HepG2 (cell line): ENCODE results near the gene EHD4. TPM values are rescaled to one million over a fixed set of nuclear protein-coding genes. Genes with fewer than 3 reads are reported as not detected.

Source experiments
- ATAC-seq: fragments of 200-7000 bp; cut with Tn5 transposase; 3 replicates; pipeline ENCODE4 v1.9.1; 2020; ENCODE audit warnings: mild to moderate bottlenecking, moderate library complexity
- BruUV-seq: library from RNA; stranded (reverse); fragments of 400-500 nt; replicated peaks from 2 replicates; lab custom pipeline; 2021; lab: Mats Ljungman, UMichigan
- CTCF ChIA-PET: fragments of 300-600 bp; formaldehyde crosslinking; extraction: SDS; loops from one replicate; lab custom pipeline; 2021; ENCODE audit warnings: low total read pairs, inconsistent platforms, low intra/inter-chr PET ratio; lab: Yijun Ruan, JAX
- POLR2A ChIA-PET: fragments of 350-600 bp; sonication (Branson Sonifier 250); formaldehyde crosslinking; loops from one replicate; lab custom pipeline; 2020; ENCODE audit warnings: antibody characterized with exemption, inconsistent platforms; lab: Yijun Ruan, JAX
- DNase-seq: peaks from one replicate; pipeline ENCODE4 v3.0.0-alpha.2; 2015; ENCODE audit warnings: low spot score
- FAIRE-seq: peaks from 3 replicates; lab custom pipeline; 2011; peaks lifted over from hg19 to GRCh38; lab: Jason Lieb, UNC
- H2AFZ ChIP-seq: one replicate; pipeline ENCODE4 v1.6.1; 2011; ENCODE audit warnings: low read length, inconsistent platforms
- H3K27ac ChIP-seq: fragments of 300-600 bp; 3 replicates; pipeline ENCODE4 v1.8.0; 2011; ENCODE audit warnings: mixed run types, mild to moderate bottlenecking, mixed read lengths, low read length, inconsistent platforms; ENCODE audit not compliant: insufficient read depth; ENCODE audit errors: extremely low read length
- H3K27me3 ChIP-seq, 2 experiments: fragments of 200-600 bp in 1 of 2; 2 replicates in 1 of 2; 3 replicates in 1 of 2; pipeline versions ENCODE4 v1.6.0 to v1.8.0; 2011; ENCODE audit warnings: low read length in 2 of 2, mild to moderate bottlenecking in 2 of 2, moderate library complexity in 2 of 2, inconsistent platforms in 1 of 2; ENCODE audit not compliant: insufficient read depth in 2 of 2, control insufficient read depth in 1 of 2
- H3K36me3 ChIP-seq, 2 experiments: fragments of 200-600 bp in 1 of 2; replicated peaks in 1 of 2; 2 replicates in 1 of 2; 3 replicates in 1 of 2; pipeline versions ENCODE4 v1.5.1 to v1.8.0; 2011; ENCODE audit warnings: low read length in 2 of 2, inconsistent platforms in 1 of 2; ENCODE audit not compliant: insufficient read depth in 2 of 2, control insufficient read depth in 1 of 2
- H3K4me1 ChIP-seq: 2 replicates; pipeline ENCODE4 v1.5.1; 2012; ENCODE audit warnings: low read length, inconsistent platforms; ENCODE audit not compliant: insufficient read depth
- H3K4me2 ChIP-seq: 2 replicates; pipeline ENCODE4 v1.6.0; 2011; ENCODE audit warnings: low read depth, low read length, inconsistent platforms
- H3K4me3 ChIP-seq, 3 experiments: fragments of 200-600 bp in 1 of 3; sonication (generic), shearing (Covaris generic) in 1 of 3; replicated peaks in 1 of 3; 2 replicates each; pipeline ENCODE4 v1.5.1; 2011 to 2016; ENCODE audit warnings: low read length in 3 of 3, inconsistent platforms in 2 of 3, low read depth in 2 of 3, mild to moderate bottlenecking in 2 of 3, control low read depth in 1 of 3, mixed read lengths in 1 of 3; ENCODE audit not compliant: insufficient read depth in 1 of 3
- H3K79me2 ChIP-seq: one replicate; pipeline ENCODE4 v1.6.1; 2011; ENCODE audit warnings: low read length, inconsistent platforms; ENCODE audit not compliant: insufficient read depth
- H3K9ac ChIP-seq: 2 replicates; pipeline ENCODE4 v1.6.0; 2011; ENCODE audit warnings: mild to moderate bottlenecking, low read depth, low read length, inconsistent platforms; ENCODE audit not compliant: insufficient read depth
- H3K9me3 ChIP-seq: 2 replicates; pipeline ENCODE4 v1.5.1; 2012; ENCODE audit warnings: mild to moderate bottlenecking, low read length
- H4K20me1 ChIP-seq: 2 replicates; pipeline ENCODE4 v1.6.0; 2011; ENCODE audit warnings: inconsistent platforms, mild to moderate bottlenecking, low read length, moderate library complexity; ENCODE audit not compliant: insufficient read depth
- IRF9 ChIP-seq: sonication (generic); formaldehyde crosslinking; IDR thresholded peaks from 2 replicates; pipeline ENCODE4 v1.8.0; 2022; ENCODE audit warnings: missing genetic modification reagents, mild to moderate bottlenecking, borderline replicate concordance
- STAT6 ChIP-seq: sonication (generic); formaldehyde crosslinking; IDR thresholded peaks from 2 replicates; pipeline ENCODE4 v1.4.0; 2020; ENCODE audit warnings: missing genetic modification reagents, mild to moderate bottlenecking, borderline replicate concordance
- ZMAT3 ChIP-seq: sonication (generic); formaldehyde crosslinking; conservative IDR thresholded peaks from 2 replicates; pipeline ENCODE4 v1.7.0; 2021; ENCODE audit warnings: missing genetic modification reagents
- ZNF768 ChIP-seq: sonication (generic); formaldehyde crosslinking; IDR thresholded peaks from 2 replicates; pipeline ENCODE4 v1.4.0; 2020; ENCODE audit warnings: missing genetic modification reagents
- WGBS: methylation state at CpG from one replicate; pipeline ENCODE4 v1.1.6; 2017; ENCODE audit warnings: low lambda C conversion rate; 5-methylcytosine and 5-hydroxymethylcytosine counted together
- in situ Hi-C: cut with HindIII; loops from 2 replicates; pipeline ENCODE4 v1.10.0; 2017; ENCODE audit warnings: low pct_unique_long_range_greater_than_20kb; ENCODE audit not compliant: extremely low pct_ligation_motif_present
- intact Hi-C: fragments of 100-400 bp; cut with micrococcal nuclease; formaldehyde crosslinking; loops from one replicate; pipeline ENCODE4 v1.10.0; 2022; ENCODE audit not compliant: unreplicated experiment
- polyA plus RNA-seq, 8 experiments: library from polyadenylated mRNA; depleted of rRNA in 3 of 8; stranded (reverse) in 7 of 8; unstranded in 1 of 8; fragments of >200 nt; fragmentation: Illumina TruSeq in 4 of 8; extraction: Trizol in 4 of 8; gene quantifications; 2 replicates each; pipeline versions ENCODE4 v1.2.1 to v1.2.3, GENCODE V29; 2011 to 2016; ENCODE audit warnings: low read depth in 4 of 8, missing spikeins in 1 of 8, mixed read lengths in 1 of 8; ENCODE audit not compliant: insufficient read depth in 1 of 8
- total RNA-seq, 5 experiments: library from RNA; depleted of rRNA; stranded (reverse); fragments of >200 nt; fragmentation: Illumina TruSeq; extraction: Trizol; gene quantifications; 2 replicates each; pipeline ENCODE4 v1.2.3, GENCODE V29; 2016; ENCODE audit warnings: low read depth in 1 of 5

Gene EHD4
- total and polyA plus RNA-seq, 2 of the 13 experiments (the other 11 are each of a cell fraction or from before 2014, with no cell fraction given): 3.1 to 4.8 TPM

DNA sequence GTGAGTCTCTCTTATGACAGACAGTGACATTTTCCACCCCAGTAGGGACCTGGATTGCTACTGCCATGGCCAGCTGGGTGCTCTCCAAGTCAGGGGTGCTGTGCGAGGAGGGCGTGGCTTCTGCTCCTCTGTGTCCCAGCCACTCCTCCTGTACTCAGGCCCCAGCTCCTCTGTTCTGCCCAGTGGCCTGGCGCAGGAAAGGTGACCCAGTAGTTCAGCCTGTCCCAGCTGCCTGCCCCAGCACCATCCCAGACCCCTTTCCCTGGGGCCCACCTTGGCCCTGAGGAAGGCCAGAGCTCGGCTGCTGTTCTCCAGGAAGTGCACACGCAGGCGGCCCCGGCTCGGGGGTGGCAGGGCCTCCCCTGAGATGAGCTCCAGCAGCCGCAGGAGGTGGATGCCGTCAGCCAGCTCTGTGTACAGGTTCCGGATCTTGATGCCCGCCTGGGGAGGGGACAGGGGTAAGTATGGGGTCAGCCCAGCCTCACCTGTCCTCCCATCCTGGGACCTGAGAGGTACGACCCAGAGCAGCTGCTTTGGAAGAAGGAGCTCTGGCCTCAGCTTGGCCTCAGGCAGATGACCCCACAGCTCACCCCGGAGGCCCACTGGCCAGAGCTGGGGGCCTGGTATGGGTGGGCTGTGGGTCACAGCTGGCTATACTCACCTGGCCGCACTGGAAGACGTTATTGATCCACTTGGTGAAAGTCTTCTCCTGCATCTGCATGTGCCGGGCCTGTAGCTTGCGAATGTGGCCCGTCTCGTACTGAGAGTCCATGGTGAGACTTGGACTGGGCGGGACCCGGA is 79.5 kb downstream of the EHD4 start (continued):
- TF ChIP-seq STAT6 (CRISPR knock-in tag) (no peak), ZNF768 (CRISPR knock-in tag) (0 out of 2 replicates have a peak, but pooled peaks have one; percentile 14)

DNA sequence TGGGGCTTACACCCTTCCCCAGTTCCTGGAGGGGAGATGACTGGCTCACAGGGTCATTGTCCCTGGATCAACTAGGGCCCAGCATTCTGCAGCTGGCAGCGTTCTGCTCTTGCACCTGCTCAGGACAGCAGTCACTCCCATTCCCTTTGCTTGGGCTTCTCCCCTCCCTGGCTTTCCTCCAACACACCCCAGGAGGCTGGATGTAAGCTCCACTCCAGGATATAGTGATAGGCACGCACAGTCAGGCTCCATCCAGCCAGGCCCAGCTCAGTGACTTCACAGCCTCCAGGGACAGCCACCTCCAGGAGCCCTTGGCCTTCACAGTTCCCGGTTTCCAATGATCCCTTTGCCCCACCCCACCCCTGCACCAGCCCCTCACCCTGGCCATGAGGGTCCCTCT is 80.4 kb downstream of the EHD4 start:
- Histone ChIP-seq H3K4me2 (no peak overlapping the region), H2AFZ (no peak overlapping the region), H3K27me3 (peaks cover 8 to 52% of the 10 kb centered on the region in 2 experiments; a peak in 4 of 5 replicates), H3K9me3 (no peaks in the 10 kb centered on the region), H3K4me3 (no peak overlapping the region), H3K36me3 (no peaks in the 10 kb centered on the region), H3K9ac (no peak overlapping the region), H3K4me1 (peaks cover 30% of the 10 kb centered on the region), H3K27ac (no peak overlapping the region), H4K20me1 (no peaks in the 10 kb centered on the region), H3K79me2 (no peaks in the 10 kb centered on the region)
- BruUV-seq: no TSS peak
- intact Hi-C loops (no loop called here), in situ Hi-C loops (no loop called here)
- no peak for TF ChIP-seq ZMAT3 (CRISPR knock-in tag)
- no peak for TF ChIP-seq IRF9 (CRISPR knock-in tag)
- ChIA-PET CTCF (no interaction called here), POLR2A (interaction anchor here (0.7 kb wide), 1 partner anchor 11 kb away, joined by 3 read pairs; no protein-coding TSS in a partner anchor)
- WGBS: 50% methylated on average over 2 of the region's 3 CpGs
- ATAC-seq (no peak), FAIRE-seq (no peak), DNase-seq (no peak)
